ENCODE results near the gene PLOD1. TPM values are rescaled to one million over a fixed set of nuclear protein-coding genes. Genes with fewer than 3 reads are reported as not detected.
"Not testable (repeated sequence)": the region's sequence is repeated elsewhere in the genome, so short reads cannot be mapped to it uniquely, and the experiment has no call there.

Gene PLOD1
- total RNA-seq, 1 donor from 2014 or later = 76.8 TPM

DNA sequence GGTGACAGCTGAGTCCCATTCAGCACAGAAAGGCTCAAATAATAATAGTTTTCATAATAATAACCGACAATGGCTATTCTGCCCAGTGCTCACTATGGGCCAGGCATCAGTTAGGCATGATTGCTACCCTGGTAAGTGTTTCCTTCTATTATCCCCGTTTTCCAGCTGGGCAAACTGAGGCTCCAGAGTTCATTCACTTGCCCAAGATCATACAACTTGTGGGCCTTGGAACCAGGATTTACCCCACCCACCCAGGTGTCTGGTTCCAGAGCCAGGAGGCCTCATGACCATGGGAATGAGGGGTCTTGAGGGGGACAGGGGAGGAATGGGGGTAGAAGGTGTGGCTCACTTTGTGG is 518 bp downstream of the PLOD1 start:
- Histone ChIP-seq H3K27ac (peak overlapping the region; percentile 82), H3K27me3 (no peaks in the 10 kb centered on the region), H3K9me3 (no peaks in the 10 kb centered on the region), H3K4me3 (peak overlapping the region; percentile 72), H3K4me1 (peaks cover 19% of the 10 kb centered on the region), H3K36me3 (no peaks in the 10 kb centered on the region)
- no peak for DNase-seq
- intact Hi-C loops (cut with DNase I) = no loop called here
- no peak for ATAC-seq
- TF ChIP-seq, protein P1, sequence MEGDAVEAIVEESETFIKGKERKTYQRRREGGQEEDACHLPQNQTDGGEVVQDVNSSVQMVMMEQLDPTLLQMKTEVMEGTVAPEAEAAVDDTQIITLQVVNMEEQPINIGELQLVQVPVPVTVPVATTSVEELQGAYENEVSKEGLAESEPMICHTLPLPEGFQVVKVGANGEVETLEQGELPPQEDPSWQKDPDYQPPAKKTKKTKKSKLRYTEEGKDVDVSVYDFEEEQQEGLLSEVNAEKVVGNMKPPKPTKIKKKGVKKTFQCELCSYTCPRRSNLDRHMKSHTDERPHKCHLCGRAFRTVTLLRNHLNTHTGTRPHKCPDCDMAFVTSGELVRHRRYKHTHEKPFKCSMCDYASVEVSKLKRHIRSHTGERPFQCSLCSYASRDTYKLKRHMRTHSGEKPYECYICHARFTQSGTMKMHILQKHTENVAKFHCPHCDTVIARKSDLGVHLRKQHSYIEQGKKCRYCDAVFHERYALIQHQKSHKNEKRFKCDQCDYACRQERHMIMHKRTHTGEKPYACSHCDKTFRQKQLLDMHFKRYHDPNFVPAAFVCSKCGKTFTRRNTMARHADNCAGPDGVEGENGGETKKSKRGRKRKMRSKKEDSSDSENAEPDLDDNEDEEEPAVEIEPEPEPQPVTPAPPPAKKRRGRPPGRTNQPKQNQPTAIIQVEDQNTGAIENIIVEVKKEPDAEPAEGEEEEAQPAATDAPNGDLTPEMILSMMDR (IDR thresholded peaks at IDR 0.05) = no peak

DNA sequence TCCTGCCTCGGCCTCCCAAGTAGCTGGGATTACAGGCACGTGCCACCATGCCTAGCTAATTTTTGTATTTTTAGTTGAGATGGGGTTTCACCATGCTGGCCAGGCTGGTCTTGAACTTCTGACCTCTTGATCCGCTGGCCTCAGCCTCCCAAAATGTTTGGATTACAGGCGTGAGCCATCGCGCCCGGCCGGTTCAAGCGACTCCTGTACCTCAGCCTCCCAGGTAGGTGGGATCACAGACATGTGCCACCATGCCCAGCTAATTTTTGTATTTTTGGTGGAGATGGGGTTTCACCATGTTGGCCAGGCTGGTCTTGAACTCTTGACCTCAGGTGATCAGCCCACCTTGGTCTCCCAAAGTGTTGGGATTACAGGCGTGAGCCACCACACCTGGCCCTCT is 1.2 kb downstream of the PLOD1 start:
- ATAC-seq; H3K27me3 ChIP-seq; DNase-seq; intact Hi-C loops (cut with DNase I); H3K9me3 ChIP-seq; H3K27ac ChIP-seq; H3K4me3 ChIP-seq; H3K36me3 ChIP-seq: not testable (repeated sequence)
- peaks cover 18% of the 10 kb centered on the region for H3K4me1 ChIP-seq

DNA sequence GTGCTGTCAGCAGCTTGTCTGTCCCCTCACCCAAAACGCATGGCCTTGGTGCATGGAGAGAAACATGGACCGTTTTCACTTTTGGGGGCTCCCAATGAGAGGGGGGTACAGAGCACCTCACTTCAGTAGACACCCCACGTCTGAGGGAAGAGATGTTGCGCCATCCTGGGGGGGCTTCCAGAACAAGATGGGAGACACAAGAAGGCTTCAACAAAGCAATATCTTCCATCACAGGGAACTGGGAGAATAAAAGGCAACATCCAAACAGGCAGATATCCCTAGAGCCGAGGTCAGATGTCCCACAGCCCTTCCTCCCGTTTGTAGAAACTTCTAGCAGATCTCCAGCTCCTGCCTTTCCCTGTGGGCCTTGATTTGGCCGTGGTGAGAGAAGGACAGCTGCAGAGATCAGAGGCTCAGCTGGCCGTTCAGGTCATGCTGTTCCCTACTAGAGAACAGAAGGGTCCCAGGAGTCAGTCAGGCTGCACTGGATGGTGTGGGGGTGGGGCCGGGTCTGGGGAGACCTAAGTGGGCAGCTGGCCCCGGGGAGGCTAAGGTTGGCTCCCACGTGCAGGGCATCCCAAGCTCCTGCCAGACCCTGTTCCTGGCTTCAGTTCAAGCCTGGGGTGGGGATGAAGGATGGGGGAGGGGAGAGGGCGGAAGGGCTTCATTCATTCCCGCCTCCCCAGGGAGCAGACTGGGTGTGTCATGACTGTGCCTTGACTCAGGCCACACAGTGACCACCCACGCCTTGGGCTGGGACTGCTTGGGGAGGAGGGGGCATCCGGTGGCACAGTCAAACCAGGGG is 4.4 kb downstream of the PLOD1 start:
- Histone ChIP-seq H3K36me3 (no peaks in the 10 kb centered on the region), H3K27ac (no peak overlapping the region), H3K4me3 (no peak overlapping the region), H3K9me3 (no peaks in the 10 kb centered on the region), H3K4me1 (peaks cover 12% of the 10 kb centered on the region), H3K27me3 (no peaks in the 10 kb centered on the region)
- no peak for DNase-seq
- no peak for ATAC-seq
- TF ChIP-seq, protein P1 (IDR thresholded peaks at IDR 0.05) = no peak
- intact Hi-C loops (cut with DNase I) = no loop called here

DNA sequence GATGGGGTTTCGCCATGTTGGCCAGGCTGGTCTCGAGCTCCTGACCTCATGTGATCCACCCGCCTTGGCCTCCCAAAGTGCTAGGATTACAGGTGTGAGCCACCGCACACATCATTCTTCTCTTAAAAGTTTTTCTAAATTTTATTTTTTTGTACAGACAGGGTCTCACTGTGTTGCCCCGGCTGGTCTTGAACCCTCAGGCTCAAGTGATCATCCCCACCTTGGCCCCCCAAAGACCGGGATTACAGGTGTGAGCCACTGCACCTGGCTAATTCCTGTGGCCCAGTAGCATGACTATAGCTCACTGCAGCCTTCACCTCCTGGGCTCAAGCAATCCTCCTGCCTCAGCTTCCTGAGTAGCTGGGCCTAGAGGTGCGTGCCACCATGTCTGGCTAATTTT is 5.3 kb downstream of the PLOD1 start:
- ATAC-seq; H3K4me3 ChIP-seq; DNase-seq; H3K9me3 ChIP-seq; H3K27me3 ChIP-seq; H3K4me1 ChIP-seq; intact Hi-C loops (cut with DNase I); H3K27ac ChIP-seq; H3K36me3 ChIP-seq: not testable (repeated sequence)

DNA sequence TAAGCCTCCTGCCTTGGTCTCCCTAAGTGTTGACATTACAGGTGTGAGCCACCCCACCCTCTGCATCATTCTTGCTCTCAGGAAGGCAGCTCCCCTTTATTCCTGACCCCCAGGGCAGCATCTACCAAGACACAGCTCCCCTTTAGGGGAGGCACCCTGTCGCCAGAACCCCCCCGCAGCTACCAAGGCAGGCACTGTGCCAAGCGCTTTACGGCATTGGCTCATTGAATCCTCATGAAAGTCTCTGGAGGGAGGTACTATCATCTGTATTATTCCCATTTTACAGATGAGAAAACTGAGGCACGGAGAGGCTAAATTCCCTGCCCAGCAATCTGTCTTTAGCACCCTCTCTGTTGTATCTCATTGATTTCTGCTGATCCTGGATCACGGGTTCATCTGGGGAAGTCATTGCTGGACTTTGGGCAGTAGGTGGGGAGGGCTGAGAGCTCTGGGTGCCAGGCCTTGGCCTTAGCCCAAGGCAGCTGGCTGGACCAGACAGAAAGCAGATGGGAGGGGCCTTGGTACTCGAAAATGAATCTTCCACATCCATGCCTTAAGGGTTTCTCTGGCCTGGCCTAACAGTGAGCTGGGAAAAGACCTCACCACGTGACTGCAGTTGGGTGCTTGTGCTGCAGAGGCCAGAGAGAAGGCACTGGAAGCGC is 5.9 kb downstream of the PLOD1 start:
- intact Hi-C loops (cut with DNase I) = no loop called here
- TF ChIP-seq, protein P1 (IDR thresholded peaks at IDR 0.05) = no peak
- H3K27ac ChIP-seq = no peak overlapping the region
- H3K4me3 ChIP-seq = no peak overlapping the region
- DNase-seq = no peak
- no peaks in the 10 kb centered on the region for H3K27me3 ChIP-seq
- ATAC-seq = no peak
- H3K9me3 ChIP-seq = no peaks in the 10 kb centered on the region
- no peaks in the 10 kb centered on the region for H3K36me3 ChIP-seq
- H3K4me1 ChIP-seq = peaks cover 3% of the 10 kb centered on the region

DNA sequence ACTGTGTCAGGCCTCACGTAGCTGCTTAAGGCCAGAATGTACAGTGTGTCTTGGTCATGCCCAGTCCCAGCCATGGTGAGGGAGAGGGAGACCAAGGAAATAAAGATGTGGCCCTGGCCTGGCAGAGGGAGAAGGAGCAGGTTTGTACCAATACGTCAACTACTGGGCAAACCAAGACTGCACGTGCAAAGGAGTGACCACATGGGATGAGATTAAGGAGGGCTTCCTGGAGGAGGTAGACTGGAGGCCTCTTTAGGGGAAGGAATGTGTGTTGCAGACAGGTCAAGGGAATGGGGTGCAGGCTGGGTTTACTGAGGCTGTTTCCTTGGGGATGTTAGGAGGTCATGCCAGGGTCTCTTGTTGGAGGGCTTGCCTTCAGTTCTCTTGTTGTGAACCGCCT is 7.8 kb downstream of the PLOD1 start:
- H3K27me3 ChIP-seq = no peaks in the 10 kb centered on the region
- ATAC-seq (no peak), DNase-seq (no peak)
- TF ChIP-seq, protein P1 (IDR thresholded peaks at IDR 0.05) = no peak
- no peaks in the 10 kb centered on the region for H3K9me3 ChIP-seq
- H3K36me3 ChIP-seq = no peaks in the 10 kb centered on the region
- H3K27ac ChIP-seq = no peak overlapping the region
- intact Hi-C loops (cut with DNase I) = no loop called here
- no peak overlapping the region for H3K4me3 ChIP-seq
- no peaks in the 10 kb centered on the region for H3K4me1 ChIP-seq

All from upper lobe of right lung (tissue), 1 donor.